Measurements from ENCODE around the gene CCDC9. TPM values are rescaled to one million over a fixed set of nuclear protein-coding genes. Genes with fewer than 3 reads are reported as not detected.

The CCDC9 gene
- total and polyA plus RNA-seq, 4 donors: 17.5 to 44.5 (median 34.5) TPM

DNA sequence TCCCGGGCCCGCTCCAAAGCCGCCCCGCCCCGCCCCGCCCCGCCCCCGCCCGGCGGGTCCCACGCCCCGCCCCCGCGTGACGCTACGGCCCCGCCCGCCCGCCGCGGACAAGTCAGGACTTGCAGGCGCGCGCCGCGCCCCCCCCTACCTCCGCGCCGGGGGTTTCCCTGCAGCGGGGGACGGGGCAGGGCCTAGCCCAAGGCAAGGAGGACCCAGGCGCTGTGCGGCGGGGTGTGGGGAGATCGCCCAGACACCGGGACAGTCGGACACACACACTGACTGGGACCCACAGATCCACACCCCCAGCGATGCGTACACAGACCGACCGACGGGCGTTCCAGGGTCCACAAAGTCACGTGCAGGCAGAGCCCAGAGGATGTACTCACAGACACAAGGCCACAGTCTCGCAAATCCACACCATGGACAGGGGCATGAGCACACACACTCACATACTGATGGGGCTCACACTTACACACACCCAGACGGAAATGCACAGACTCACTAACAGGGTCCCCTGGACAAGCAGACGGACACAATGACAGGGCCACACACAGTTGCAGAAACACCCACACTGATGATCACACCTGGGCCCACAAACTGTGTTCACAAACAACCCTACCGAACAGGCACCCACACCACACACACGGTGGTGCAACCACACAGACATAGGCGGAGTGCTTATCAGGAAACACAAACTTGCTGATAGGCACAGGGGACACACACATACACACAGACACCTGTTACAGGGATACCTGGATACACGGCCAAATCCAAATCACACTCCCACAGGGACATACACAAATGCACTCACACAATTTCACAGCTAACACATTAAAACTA lies 24.9 kb upstream of the CCDC9 start:
- Histone ChIP-seq H3K27me3 (ENCODE audit: control insufficient read depth in 3 of 3, insufficient read depth in 3 of 3, low read length in 2 of 3) (peaks cover 0 to 22% (median 13%) of the 10 kb centered on the region in 3 donors), H3K9me3 (ENCODE audit: control insufficient read depth in 4 of 4, insufficient read depth in 3 of 4, low read length in 3 of 4) (no peaks in the 10 kb centered on the region), H3K4me1 (ENCODE audit: control insufficient read depth in 5 of 5, insufficient read depth in 5 of 5, low read length in 5 of 5) (peaks cover 0 to 25% (median 11%) of the 10 kb centered on the region in 5 donors), H3K4me3 (peak overlapping the region; percentile 81), H3K36me3 (ENCODE audit: control insufficient read depth in 4 of 4, insufficient read depth in 4 of 4, low read length in 4 of 4) (no peaks in the 10 kb centered on the region), H3K27ac (ENCODE audit: low read depth in 1 of 2, low read length in 1 of 2) (peak overlapping the region in 1 of 2 donors; percentile 76), H3K9ac (ENCODE audit: insufficient read depth in 1 of 2, low read length in 2 of 2) (peak overlapping the region in 1 of 2 donors; percentile 83)
- TF ChIP-seq, protein P1, sequence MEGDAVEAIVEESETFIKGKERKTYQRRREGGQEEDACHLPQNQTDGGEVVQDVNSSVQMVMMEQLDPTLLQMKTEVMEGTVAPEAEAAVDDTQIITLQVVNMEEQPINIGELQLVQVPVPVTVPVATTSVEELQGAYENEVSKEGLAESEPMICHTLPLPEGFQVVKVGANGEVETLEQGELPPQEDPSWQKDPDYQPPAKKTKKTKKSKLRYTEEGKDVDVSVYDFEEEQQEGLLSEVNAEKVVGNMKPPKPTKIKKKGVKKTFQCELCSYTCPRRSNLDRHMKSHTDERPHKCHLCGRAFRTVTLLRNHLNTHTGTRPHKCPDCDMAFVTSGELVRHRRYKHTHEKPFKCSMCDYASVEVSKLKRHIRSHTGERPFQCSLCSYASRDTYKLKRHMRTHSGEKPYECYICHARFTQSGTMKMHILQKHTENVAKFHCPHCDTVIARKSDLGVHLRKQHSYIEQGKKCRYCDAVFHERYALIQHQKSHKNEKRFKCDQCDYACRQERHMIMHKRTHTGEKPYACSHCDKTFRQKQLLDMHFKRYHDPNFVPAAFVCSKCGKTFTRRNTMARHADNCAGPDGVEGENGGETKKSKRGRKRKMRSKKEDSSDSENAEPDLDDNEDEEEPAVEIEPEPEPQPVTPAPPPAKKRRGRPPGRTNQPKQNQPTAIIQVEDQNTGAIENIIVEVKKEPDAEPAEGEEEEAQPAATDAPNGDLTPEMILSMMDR (IDR thresholded peaks at IDR 0.05; ENCODE audit: control extremely low read depth, extremely low read depth): no peak
- ATAC-seq (ENCODE audit: insufficient read depth, low FRiP score) (peak; percentile 32), DNase-seq (peak; percentile 71 to 89 (median 85))
- 6 to 12% methylated on average over 25 to 51 of the region's 51 CpGs for WGBS, 2 donors

DNA sequence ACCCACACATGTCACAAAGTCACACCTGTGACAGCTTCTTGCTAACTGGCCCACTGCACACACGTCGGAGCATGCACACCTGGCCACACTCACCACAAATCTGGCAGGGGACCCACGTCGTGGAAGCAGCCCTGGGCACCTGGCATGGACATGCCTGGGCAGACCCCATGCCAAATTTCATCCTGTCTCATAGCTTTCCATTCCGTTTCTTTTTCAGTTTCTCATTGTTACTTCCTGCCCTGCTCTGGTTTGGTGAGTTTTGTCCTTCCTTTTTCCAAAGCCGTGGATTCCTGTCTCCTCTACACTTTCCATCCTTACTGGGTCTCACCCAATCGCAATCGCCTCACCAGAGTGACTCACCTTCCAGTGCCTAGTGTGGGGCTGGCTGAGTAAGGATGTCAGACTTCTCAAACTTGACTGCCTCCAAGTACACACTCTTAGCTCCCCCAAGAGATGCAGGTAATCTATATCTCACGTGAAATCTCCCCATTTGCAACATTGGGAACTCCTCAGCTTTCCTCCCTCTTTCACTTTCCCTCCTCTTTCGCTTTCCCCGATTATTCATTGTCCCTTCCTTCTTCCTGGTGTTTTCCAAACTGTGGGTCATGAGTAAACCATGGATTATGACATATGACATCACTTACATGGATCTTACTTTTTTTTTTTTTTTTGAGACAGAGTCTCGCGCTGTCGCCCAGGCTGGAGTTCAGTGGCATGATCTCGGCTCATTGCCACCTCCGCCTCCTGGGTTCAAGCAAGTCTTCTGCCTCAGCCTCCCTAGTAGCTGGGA lies 23.7 kb upstream of the CCDC9 start:
- Histone ChIP-seq H3K27me3 (ENCODE audit: control insufficient read depth in 3 of 3, insufficient read depth in 3 of 3, low read length in 2 of 3) (peaks cover 0 to 19% (median 13%) of the 10 kb centered on the region in 3 donors), H3K4me1 (ENCODE audit: control insufficient read depth in 5 of 5, insufficient read depth in 5 of 5, low read length in 5 of 5) (peaks cover 0 to 15% (median 8%) of the 10 kb centered on the region in 5 donors), H3K27ac (ENCODE audit: low read depth in 1 of 2, low read length in 1 of 2) (peak overlapping the region in 1 of 2 donors; percentile 43), H3K36me3 (ENCODE audit: control insufficient read depth in 4 of 4, insufficient read depth in 4 of 4, low read length in 4 of 4) (no peaks in the 10 kb centered on the region), H3K4me3 (no peak overlapping the region), H3K9ac (ENCODE audit: insufficient read depth in 1 of 2, low read length in 2 of 2) (no peak overlapping the region), H3K9me3 (ENCODE audit: control insufficient read depth in 4 of 4, insufficient read depth in 3 of 4, low read length in 3 of 4) (no peaks in the 10 kb centered on the region)
- TF ChIP-seq, protein P1 (IDR thresholded peaks at IDR 0.05; ENCODE audit: control extremely low read depth, extremely low read depth): no peak
- DNase-seq (no peak), ATAC-seq (ENCODE audit: insufficient read depth, low FRiP score) (no peak)
- 47 to 54% methylated on average over 16 of the region's 16 CpGs for WGBS, 2 donors

DNA sequence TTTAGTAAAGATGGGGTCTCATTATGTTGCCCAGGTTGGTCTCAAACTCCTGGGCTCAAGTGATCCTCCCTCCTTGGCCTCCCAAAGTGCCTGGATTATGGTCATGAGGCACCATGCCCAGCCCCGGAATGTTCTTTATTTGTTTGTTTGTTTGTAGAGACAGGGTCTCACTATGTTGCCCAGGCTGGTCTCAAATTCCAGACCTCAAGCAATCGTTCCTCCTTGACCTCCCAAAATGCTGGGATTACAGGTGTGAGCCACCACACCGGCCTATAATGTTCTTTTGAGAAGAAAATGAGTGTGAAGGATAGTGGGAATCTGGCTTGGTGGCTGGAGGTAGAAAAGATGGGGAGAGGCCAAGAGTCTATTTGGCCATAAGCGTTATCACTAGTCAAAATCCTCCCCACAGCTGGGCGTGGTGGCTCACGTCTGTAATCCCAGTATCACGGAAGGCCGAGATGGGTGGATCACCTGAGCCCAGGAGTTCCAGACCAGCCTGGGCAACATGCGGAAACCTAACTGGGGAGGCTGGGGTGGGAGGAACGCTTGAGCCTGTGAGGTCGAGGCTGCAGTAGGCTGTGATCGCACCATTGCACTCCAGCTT lies 20.2 kb upstream of the CCDC9 start:
- DNase-seq (no peak), ATAC-seq (ENCODE audit: insufficient read depth, low FRiP score) (no peak)
- H3K27ac ChIP-seq (ENCODE audit: low read depth in 1 of 2, low read length in 1 of 2): no peak overlapping the region
- TF ChIP-seq, protein P1 (IDR thresholded peaks at IDR 0.05; ENCODE audit: control extremely low read depth, extremely low read depth): no peak
- no peak overlapping the region for H3K4me3 ChIP-seq
- H3K4me1 ChIP-seq (ENCODE audit: control insufficient read depth in 5 of 5, insufficient read depth in 5 of 5, low read length in 5 of 5): peaks cover 0 to 9% (median 3%) of the 10 kb centered on the region in 5 donors
- no peaks in the 10 kb centered on the region for H3K36me3 ChIP-seq (ENCODE audit: control insufficient read depth in 4 of 4, insufficient read depth in 4 of 4, low read length in 4 of 4)
- H3K27me3 ChIP-seq (ENCODE audit: control insufficient read depth in 3 of 3, insufficient read depth in 3 of 3, low read length in 2 of 3): peaks cover 0 to 22% (median 14%) of the 10 kb centered on the region in 3 donors
- no peak overlapping the region for H3K9ac ChIP-seq (ENCODE audit: insufficient read depth in 1 of 2, low read length in 2 of 2)
- 92 to 94% methylated on average over 12 of the region's 12 CpGs for WGBS, 2 donors
- no peaks in the 10 kb centered on the region for H3K9me3 ChIP-seq (ENCODE audit: control insufficient read depth in 4 of 4, insufficient read depth in 3 of 4, low read length in 3 of 4)

All from lung (tissue), 12 donors.